HL-60/S4 treated with retinoic acid at 250 ng/mL for 4 days and 3 days (cell line): ENCODE data around the gene SYNPO.

Experiments
- in situ Hi-C: fragments of 300-500 bp; cut with MboI; formaldehyde crosslinking; loops from 2 replicates; pipeline ENCODE4 v1.7.0; 2022; ENCODE audit warnings: low sequenced_read_pairs

SYNPO gene

GRCh38 chr5:150624334-150625163 lies 15.9 kb upstream of the SYNPO start:
- in situ Hi-C loops, result no loop called here

- in situ Hi-C loops, result no loop called here
These were observed 15.3 kb upstream of the SYNPO start for GRCh38 chr5:150625164-150625535.

- in situ Hi-C loops, result no loop called here
These were observed 14.4 kb upstream of the SYNPO start for GRCh38 chr5:150625831-150626746.

- in situ Hi-C loops, result no loop called here
These were observed 13.6 kb upstream of the SYNPO start for GRCh38 chr5:150626853-150627276.

- in situ Hi-C loops, result no loop called here
These were observed 12.5 kb upstream of the SYNPO start for GRCh38 chr5:150627731-150628545.

- in situ Hi-C loops, result no loop called here
These were observed 11.4 kb upstream of the SYNPO start for GRCh38 chr5:150628936-150629485.

GRCh38 chr5:150630016-150630415 lies 10.4 kb upstream of the SYNPO start:
- in situ Hi-C loops, result no loop called here

- in situ Hi-C loops, result no loop called here
These were observed 9.8 kb upstream of the SYNPO start for GRCh38 chr5:150630461-150631325.

- in situ Hi-C loops, result no loop called here
These were observed 9.1 kb upstream of the SYNPO start for GRCh38 chr5:150631326-150631701.

GRCh38 chr5:150632305-150633160 lies 7.9 kb upstream of the SYNPO start:
- in situ Hi-C loops, result no loop called here

- in situ Hi-C loops, result no loop called here
These were observed 7.0 kb upstream of the SYNPO start for GRCh38 chr5:150633429-150633828.

GRCh38 chr5:150636391-150637244 lies 3.8 kb upstream of the SYNPO start:
- in situ Hi-C loops, result no loop called here

GRCh38 chr5:150637245-150638052 lies 3.0 kb upstream of the SYNPO start:
- in situ Hi-C loops, result no loop called here

- in situ Hi-C loops, result no loop called here
These were observed 2.4 kb upstream of the SYNPO start for GRCh38 chr5:150638053-150638444.

GRCh38 chr5:150638488-150639376 lies 1.7 kb upstream of the SYNPO start:
- in situ Hi-C loops, result no loop called here

- in situ Hi-C loops, result no loop called here
These were observed 1.1 kb upstream of the SYNPO start for GRCh38 chr5:150639377-150639692.
